Sigmoid colon (tissue), 3 donors: Measurements from ENCODE around the gene GABRD.

Experiments
- POLR2A ChIP-seq, 2 donors: fragments of 450-650 bp; IDR thresholded peaks; one replicate each; pipeline ENCODE4 v1.6.1; 2016; ENCODE audit warnings: antibody characterized with exemption in 2 of 2, mild to moderate bottlenecking in 2 of 2, moderate library complexity in 2 of 2
- TF ChIP-seq, protein P1 (sequence below), 4 experiments: fragments of 450-650 bp in 3 of 4; fragments of 200-600 bp in 1 of 4; IDR thresholded peaks; one replicate each; pipeline ENCODE4 v1.5.1; 2016 to 2019; ENCODE audit warnings: antibody characterized with exemption in 4 of 4, mild to moderate bottlenecking in 3 of 4, moderate library complexity in 2 of 4

- no peak for TF ChIP-seq POLR2A (IDR thresholded peaks at IDR 0.05)
- TF ChIP-seq, protein P1, sequence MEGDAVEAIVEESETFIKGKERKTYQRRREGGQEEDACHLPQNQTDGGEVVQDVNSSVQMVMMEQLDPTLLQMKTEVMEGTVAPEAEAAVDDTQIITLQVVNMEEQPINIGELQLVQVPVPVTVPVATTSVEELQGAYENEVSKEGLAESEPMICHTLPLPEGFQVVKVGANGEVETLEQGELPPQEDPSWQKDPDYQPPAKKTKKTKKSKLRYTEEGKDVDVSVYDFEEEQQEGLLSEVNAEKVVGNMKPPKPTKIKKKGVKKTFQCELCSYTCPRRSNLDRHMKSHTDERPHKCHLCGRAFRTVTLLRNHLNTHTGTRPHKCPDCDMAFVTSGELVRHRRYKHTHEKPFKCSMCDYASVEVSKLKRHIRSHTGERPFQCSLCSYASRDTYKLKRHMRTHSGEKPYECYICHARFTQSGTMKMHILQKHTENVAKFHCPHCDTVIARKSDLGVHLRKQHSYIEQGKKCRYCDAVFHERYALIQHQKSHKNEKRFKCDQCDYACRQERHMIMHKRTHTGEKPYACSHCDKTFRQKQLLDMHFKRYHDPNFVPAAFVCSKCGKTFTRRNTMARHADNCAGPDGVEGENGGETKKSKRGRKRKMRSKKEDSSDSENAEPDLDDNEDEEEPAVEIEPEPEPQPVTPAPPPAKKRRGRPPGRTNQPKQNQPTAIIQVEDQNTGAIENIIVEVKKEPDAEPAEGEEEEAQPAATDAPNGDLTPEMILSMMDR (IDR thresholded peaks at IDR 0.05): no peak
These were observed 28.9 kb downstream of the GABRD start for GRCh38 chr1:2047749-2048729.
